Smooth muscle cell of the pulmonary artery (primary cell): ENCODE measurements around the gene OR1L6. TPM values are rescaled to one million over a fixed set of nuclear protein-coding genes. Genes with fewer than 3 reads are reported as not detected.

Source experiments
- total RNA-seq: library from RNA; depleted of rRNA; stranded (reverse); fragments of >200 nt; gene quantifications from 2 replicates; pipeline ENCODE4 v1.2.3, GENCODE V29; 2014

OR1L6 gene
- not detected in 2 replicates for total RNA-seq

GRCh38 chr9:122742003-122742402 lies at the start of gene OR1L6:
Gene OR1L6, plus strand, starts transcription at chr9:122742303. Its CDS starts 7,545 bp downstream, at chr9:122749848.

GRCh38 chr9:122723690-122724089 lies 18.4 kb upstream of the OR1L6 start, which contains the start of gene OR1L4:
Gene OR1L4, plus strand, starts transcription at chr9:122723990. Its CDS starts 0 bp downstream, at chr9:122723990.

GRCh38 chr9:122788831-122789230 lies 46.7 kb downstream of the OR1L6 start, which contains the start of gene OR5C1:
Gene OR5C1, plus strand, starts transcription at chr9:122788933. Its CDS starts 0 bp downstream, at chr9:122788933.

Other genes with a start within 250 kb of the OR1L6 start
- gene OR1J2, start 231.5 kb upstream of the OR1L6 start, total RNA-seq, result 0.50 TPM in 1 of 2 replicates, not detected in the other
- gene OR1J4, start 223.2 kb upstream of the OR1L6 start, total RNA-seq, result 0.13 TPM in 1 of 2 replicates, not detected in the other
- gene OR1N1, start 215.0 kb upstream of the OR1L6 start, total RNA-seq, result not detected in 2 replicates
- 0.30 TPM in 1 of 2 replicates, not detected in the other for gene OR1N2, start 189.2 kb upstream of the OR1L6 start, total RNA-seq
- not detected in 2 replicates for gene OR1L8, start 158.9 kb upstream of the OR1L6 start, total RNA-seq
- gene OR1Q1, start 127.6 kb upstream of the OR1L6 start, total RNA-seq, result 0.59 TPM in 1 of 2 replicates, not detected in the other
- gene OR1B1, start 84.7 kb upstream of the OR1L6 start, total RNA-seq, result not detected in 2 replicates
- not detected in 2 replicates for gene OR1L1, start 80.6 kb upstream of the OR1L6 start, total RNA-seq
- not detected in 2 replicates for gene OR1L3, start 67.2 kb upstream of the OR1L6 start, total RNA-seq
- not detected in 2 replicates for gene OR1L4, start 18.3 kb upstream of the OR1L6 start, total RNA-seq
- gene OR5C1, start 46.6 kb downstream of the OR1L6 start, total RNA-seq, result not detected in 2 replicates
- gene OR1K1, start 57.8 kb downstream of the OR1L6 start, total RNA-seq, result not detected in 2 replicates
- gene PDCL, start 86.3 kb downstream of the OR1L6 start, total RNA-seq, result 21.8 and 31.0 TPM in 2 replicates
- gene RC3H2, start 163.1 kb downstream of the OR1L6 start, total RNA-seq, result 51.8 and 55.3 TPM in 2 replicates
- gene ZBTB6, start 171.0 kb downstream of the OR1L6 start, total RNA-seq, result 11.5 and 15.6 TPM in 2 replicates
- 5.1 and 6.2 TPM in 2 replicates for gene ZBTB26, start 189.2 kb downstream of the OR1L6 start, total RNA-seq
- gene RABGAP1, start 198.7 kb downstream of the OR1L6 start, total RNA-seq, result 52.0 and 63.9 TPM in 2 replicates